ENCODE measurements around the gene AQP12A. TPM values are rescaled to one million over a fixed set of nuclear protein-coding genes. Genes with fewer than 3 reads are reported as not detected.

Gene AQP12A
- polyA plus RNA-seq, 1 of the 3 experiments (the other 2 are of a cell fraction), result not detected

- Histone ChIP-seq H3K79me2 (ENCODE audit: insufficient read depth) (no peaks in the 10 kb centered on the region), H3F3A (replicated peaks; ENCODE audit: insufficient read depth) (no peaks in the 10 kb centered on the region), H3K36me3 (replicated peaks in 1 of 2; ENCODE audit: control insufficient read depth in 1 of 2, insufficient read depth in 2 of 2, low read length in 1 of 2) (no peaks in the 10 kb centered on the region), H3K27ac (ENCODE audit: low read depth in 2 of 2, low read length in 1 of 2) (no peak overlapping the region), H3K4me2 (no peak overlapping the region), H3K9ac (no peak overlapping the region), H3K4me1 (ENCODE audit: control insufficient read depth in 1 of 2, insufficient read depth in 2 of 2, low read depth in 1 of 2, low read length in 1 of 2) (no peaks in the 10 kb centered on the region; a peak in 1 of 4 replicates), H3K9me3 (no peaks in the 10 kb centered on the region), H3K27me3 (ENCODE audit: insufficient read depth) (no peaks in the 10 kb centered on the region; the same call in 1 of the 2 replicates), H3K9me2 (no peaks in the 10 kb centered on the region), H2AFZ (ENCODE audit: low read depth) (no peak overlapping the region), H3K4me3 (ENCODE audit: low read depth in 2 of 2, low read length in 1 of 2) (no peak overlapping the region), H4K20me1 (ENCODE audit: insufficient read depth) (no peaks in the 10 kb centered on the region)
- TF ChIP-seq TEAD4 (IDR thresholded peaks at IDR 0.05; ENCODE audit: borderline replicate concordance, insufficient read depth) (no peak), TCF12 (IDR thresholded peaks at IDR 0.05) (no peak), FOXJ3 (CRISPR knock-in tag; IDR thresholded peaks at IDR 0.05) (no peak), USF2 (IDR thresholded peaks at IDR 0.05; ENCODE audit: borderline replicate concordance, low read depth, low read length) (no peak), MAX (IDR thresholded peaks at IDR 0.05; ENCODE audit: low read depth) (no peak), EP300 (IDR thresholded peaks at IDR 0.05; ENCODE audit: borderline replicate concordance in 1 of 2, low read depth in 1 of 2, low read length in 1 of 2) (no peak), NFIC (IDR thresholded peaks at IDR 0.05; ENCODE audit: borderline replicate concordance) (no peak), SIN3A (IDR thresholded peaks at IDR 0.05; ENCODE audit: borderline replicate concordance, low read depth, low read length) (no peak)
- TF ChIP-seq, protein P1, sequence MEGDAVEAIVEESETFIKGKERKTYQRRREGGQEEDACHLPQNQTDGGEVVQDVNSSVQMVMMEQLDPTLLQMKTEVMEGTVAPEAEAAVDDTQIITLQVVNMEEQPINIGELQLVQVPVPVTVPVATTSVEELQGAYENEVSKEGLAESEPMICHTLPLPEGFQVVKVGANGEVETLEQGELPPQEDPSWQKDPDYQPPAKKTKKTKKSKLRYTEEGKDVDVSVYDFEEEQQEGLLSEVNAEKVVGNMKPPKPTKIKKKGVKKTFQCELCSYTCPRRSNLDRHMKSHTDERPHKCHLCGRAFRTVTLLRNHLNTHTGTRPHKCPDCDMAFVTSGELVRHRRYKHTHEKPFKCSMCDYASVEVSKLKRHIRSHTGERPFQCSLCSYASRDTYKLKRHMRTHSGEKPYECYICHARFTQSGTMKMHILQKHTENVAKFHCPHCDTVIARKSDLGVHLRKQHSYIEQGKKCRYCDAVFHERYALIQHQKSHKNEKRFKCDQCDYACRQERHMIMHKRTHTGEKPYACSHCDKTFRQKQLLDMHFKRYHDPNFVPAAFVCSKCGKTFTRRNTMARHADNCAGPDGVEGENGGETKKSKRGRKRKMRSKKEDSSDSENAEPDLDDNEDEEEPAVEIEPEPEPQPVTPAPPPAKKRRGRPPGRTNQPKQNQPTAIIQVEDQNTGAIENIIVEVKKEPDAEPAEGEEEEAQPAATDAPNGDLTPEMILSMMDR (IDR thresholded peaks at IDR 0.05), result no peak
- POLR2A ChIA-PET, result no interaction called here
- DNase-seq, result peak; percentile 20
- CTCF ChIA-PET, result interaction anchor here (1.3 to 2.0 kb wide), 2 partner anchors 193 to 194 kb away, joined by 3 to 6 read pairs; no protein-coding TSS in a partner anchor
- WGBS (ENCODE audit: low lambda C conversion rate), result 53% methylated on average over 10 of the region's 30 CpGs
These were observed 44.7 kb upstream of the AQP12A start for GRCh38 chr2:240646900-240647502.

- no peak overlapping the region for H3K4me2 ChIP-seq
These were observed 44.0 kb upstream of the AQP12A start for GRCh38 chr2:240647503-240648154.

More at GRCh38 chr2:240647503-240648154, 44.0 kb upstream of the AQP12A start:
- 65% methylated on average over 22 of the region's 22 CpGs for WGBS (ENCODE audit: low lambda C conversion rate)
- H3K79me2 ChIP-seq (ENCODE audit: insufficient read depth), result no peaks in the 10 kb centered on the region
- ChIA-PET CTCF (interaction anchor here (2.0 kb wide), 1 partner anchor 193 kb away, joined by 6 read pairs; no protein-coding TSS in a partner anchor), POLR2A (no interaction called here)
- no peak overlapping the region for H3K4me3 ChIP-seq (ENCODE audit: low read depth in 2 of 2, low read length in 1 of 2)
- H3K9me2 ChIP-seq, result no peaks in the 10 kb centered on the region
- no peaks in the 10 kb centered on the region for H3K9me3 ChIP-seq
- H3K27me3 ChIP-seq (ENCODE audit: insufficient read depth), result no peaks in the 10 kb centered on the region; the same call in 1 of the 2 replicates
- no peaks in the 10 kb centered on the region for H3K36me3 ChIP-seq (replicated peaks in 1 of 2; ENCODE audit: control insufficient read depth in 1 of 2, insufficient read depth in 2 of 2, low read length in 1 of 2)
- H3K9ac ChIP-seq, result no peak overlapping the region
- TF ChIP-seq RXRA (IDR thresholded peaks at IDR 0.05; ENCODE audit: borderline replicate concordance, low read depth) (no peak), GATA2 (CRISPR knock-in tag; IDR thresholded peaks at IDR 0.05) (no peak), NFIC (IDR thresholded peaks at IDR 0.05; ENCODE audit: borderline replicate concordance) (no peak), TCF12 (IDR thresholded peaks at IDR 0.05) (no peak), SIN3A (IDR thresholded peaks at IDR 0.05; ENCODE audit: borderline replicate concordance, low read depth, low read length) (no peak), RFX5 (IDR thresholded peaks at IDR 0.05; ENCODE audit: low read length) (no peak)
- no peaks in the 10 kb centered on the region for H4K20me1 ChIP-seq (ENCODE audit: insufficient read depth)
- no peaks in the 10 kb centered on the region; a peak in 1 of 4 replicates for H3K4me1 ChIP-seq (ENCODE audit: control insufficient read depth in 1 of 2, insufficient read depth in 2 of 2, low read depth in 1 of 2, low read length in 1 of 2)
- H3F3A ChIP-seq (replicated peaks; ENCODE audit: insufficient read depth), result no peaks in the 10 kb centered on the region
- no peak overlapping the region for H3K27ac ChIP-seq (ENCODE audit: low read depth in 2 of 2, low read length in 1 of 2)
- H2AFZ ChIP-seq (ENCODE audit: low read depth), result no peak overlapping the region
- DNase-seq, result peak; percentile 24

Data from SK-N-SH (cell line).